ENCODE measurements around the gene OTOS. TPM values are rescaled to one million over a fixed set of nuclear protein-coding genes. Genes with fewer than 3 reads are reported as not detected.

OTOS gene
- total RNA-seq, 1 donor from 2014 or later, result not detected

DNA sequence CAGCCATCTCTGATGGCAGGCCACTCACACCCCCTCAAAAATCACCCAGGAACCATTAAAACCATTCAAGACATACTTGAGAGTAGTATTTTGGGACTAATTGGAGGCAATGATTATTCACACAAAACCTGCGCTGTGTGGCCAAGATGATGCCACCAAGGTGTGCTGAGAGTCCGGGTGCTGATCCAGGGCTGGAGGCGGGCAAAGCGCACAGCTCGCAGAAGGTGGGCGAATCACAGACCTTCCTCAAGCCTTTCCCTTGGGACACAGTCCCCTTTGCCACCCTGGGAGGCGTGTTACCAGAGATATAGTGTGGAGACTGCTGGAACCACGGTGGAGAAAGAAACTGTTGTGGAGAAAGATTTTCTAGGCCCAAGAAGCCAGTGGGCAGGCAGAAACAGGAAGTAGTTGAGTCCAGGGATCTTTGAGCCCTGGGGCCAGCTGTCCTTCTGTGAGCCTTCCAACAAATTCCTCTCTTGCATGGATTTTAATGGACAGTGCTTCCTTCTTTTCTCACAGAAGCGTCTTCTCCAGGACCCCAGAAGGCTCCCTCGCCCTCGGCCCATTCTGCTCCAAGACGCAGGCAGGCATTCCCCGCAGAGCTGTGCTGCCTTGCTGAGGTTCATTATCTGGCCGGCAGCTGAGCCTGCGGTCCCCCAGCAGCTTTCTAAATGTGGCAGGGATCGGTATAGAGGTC, 12.4 kb downstream of the OTOS start:
- H3K4me1 Mint-ChIP-seq (ENCODE audit: low read depth), result no peaks in the 10 kb centered on the region
- no peak for DNase-seq (ENCODE audit: low spot score, unreplicated experiment)
- H3K4me3 Mint-ChIP-seq (ENCODE audit: low read depth), result no peak overlapping the region
- no peak overlapping the region for H3K27ac Mint-ChIP-seq
- TF ChIP-seq, protein P1, sequence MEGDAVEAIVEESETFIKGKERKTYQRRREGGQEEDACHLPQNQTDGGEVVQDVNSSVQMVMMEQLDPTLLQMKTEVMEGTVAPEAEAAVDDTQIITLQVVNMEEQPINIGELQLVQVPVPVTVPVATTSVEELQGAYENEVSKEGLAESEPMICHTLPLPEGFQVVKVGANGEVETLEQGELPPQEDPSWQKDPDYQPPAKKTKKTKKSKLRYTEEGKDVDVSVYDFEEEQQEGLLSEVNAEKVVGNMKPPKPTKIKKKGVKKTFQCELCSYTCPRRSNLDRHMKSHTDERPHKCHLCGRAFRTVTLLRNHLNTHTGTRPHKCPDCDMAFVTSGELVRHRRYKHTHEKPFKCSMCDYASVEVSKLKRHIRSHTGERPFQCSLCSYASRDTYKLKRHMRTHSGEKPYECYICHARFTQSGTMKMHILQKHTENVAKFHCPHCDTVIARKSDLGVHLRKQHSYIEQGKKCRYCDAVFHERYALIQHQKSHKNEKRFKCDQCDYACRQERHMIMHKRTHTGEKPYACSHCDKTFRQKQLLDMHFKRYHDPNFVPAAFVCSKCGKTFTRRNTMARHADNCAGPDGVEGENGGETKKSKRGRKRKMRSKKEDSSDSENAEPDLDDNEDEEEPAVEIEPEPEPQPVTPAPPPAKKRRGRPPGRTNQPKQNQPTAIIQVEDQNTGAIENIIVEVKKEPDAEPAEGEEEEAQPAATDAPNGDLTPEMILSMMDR (IDR thresholded peaks at IDR 0.05; ENCODE audit: unreplicated experiment), result no peak
- H3K27me3 Mint-ChIP-seq, result no peaks in the 10 kb centered on the region
- H3K9me3 Mint-ChIP-seq (ENCODE audit: low read depth), result no peaks in the 10 kb centered on the region
- H3K36me3 Mint-ChIP-seq (ENCODE audit: insufficient read depth), result peaks cover 14% of the 10 kb centered on the region

DNA sequence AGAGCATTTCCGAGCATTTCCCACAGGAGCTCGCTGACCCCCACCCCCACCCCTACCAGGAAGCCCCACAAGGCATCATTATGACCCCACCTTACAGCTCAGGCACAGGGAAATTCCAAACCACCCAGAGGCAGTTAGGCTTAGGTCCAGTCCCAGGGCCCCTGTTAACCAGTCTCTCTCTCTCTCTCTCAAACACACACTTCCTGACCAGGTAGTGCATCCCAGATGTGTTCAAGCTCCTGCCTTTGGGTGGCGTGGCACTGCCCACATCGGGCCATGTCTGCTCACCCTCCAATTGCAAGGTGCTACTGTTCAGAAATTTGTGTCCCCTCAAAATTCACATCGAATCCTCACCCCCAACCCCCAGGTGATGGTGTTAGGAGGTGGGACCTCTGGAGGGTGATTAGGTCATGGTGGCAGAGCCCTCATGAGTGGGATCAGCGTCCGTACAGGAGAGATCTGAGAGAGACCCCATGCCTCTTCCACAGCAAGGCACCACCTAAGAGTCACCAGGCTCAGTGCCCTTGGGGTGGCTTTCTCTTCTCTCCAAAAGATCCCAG, 13.2 kb downstream of the OTOS start:
- no peaks in the 10 kb centered on the region for H3K27me3 Mint-ChIP-seq
- no peak for DNase-seq (ENCODE audit: low spot score, unreplicated experiment)
- no peaks in the 10 kb centered on the region for H3K4me1 Mint-ChIP-seq (ENCODE audit: low read depth)
- H3K36me3 Mint-ChIP-seq (ENCODE audit: insufficient read depth), result peaks cover 12% of the 10 kb centered on the region
- TF ChIP-seq, protein P1 (IDR thresholded peaks at IDR 0.05; ENCODE audit: unreplicated experiment), result no peak
- H3K27ac Mint-ChIP-seq, result no peak overlapping the region
- H3K9me3 Mint-ChIP-seq (ENCODE audit: low read depth), result no peaks in the 10 kb centered on the region
- H3K4me3 Mint-ChIP-seq (ENCODE audit: low read depth), result no peak overlapping the region

- H3K36me3 Mint-ChIP-seq (ENCODE audit: insufficient read depth), result peaks cover 10% of the 10 kb centered on the region
- TF ChIP-seq, protein P1 (IDR thresholded peaks at IDR 0.05; ENCODE audit: unreplicated experiment), result no peak
- no peaks in the 10 kb centered on the region for H3K9me3 Mint-ChIP-seq (ENCODE audit: low read depth)
- H3K4me1 Mint-ChIP-seq (ENCODE audit: low read depth), result no peaks in the 10 kb centered on the region
- no peaks in the 10 kb centered on the region for H3K27me3 Mint-ChIP-seq
- H3K4me3 Mint-ChIP-seq (ENCODE audit: low read depth), result no peak overlapping the region
- DNase-seq (ENCODE audit: low spot score, unreplicated experiment), result no peak
- no peak overlapping the region for H3K27ac Mint-ChIP-seq
Observed at GRCh38 chr2:240126731-240127130, 13.7 kb downstream of the OTOS start.

- Mint-ChIP-seq H3K27ac (no peak overlapping the region), H3K27me3 (no peaks in the 10 kb centered on the region), H3K4me3 (ENCODE audit: low read depth) (no peak overlapping the region), H3K4me1 (ENCODE audit: low read depth) (no peaks in the 10 kb centered on the region), H3K36me3 (ENCODE audit: insufficient read depth) (peaks cover 9% of the 10 kb centered on the region), H3K9me3 (ENCODE audit: low read depth) (no peaks in the 10 kb centered on the region)
- TF ChIP-seq, protein P1 (IDR thresholded peaks at IDR 0.05; ENCODE audit: unreplicated experiment), result no peak
- no peak for DNase-seq (ENCODE audit: low spot score, unreplicated experiment)
Observed at GRCh38 chr2:240125742-240126141, 14.7 kb downstream of the OTOS start.

DNA sequence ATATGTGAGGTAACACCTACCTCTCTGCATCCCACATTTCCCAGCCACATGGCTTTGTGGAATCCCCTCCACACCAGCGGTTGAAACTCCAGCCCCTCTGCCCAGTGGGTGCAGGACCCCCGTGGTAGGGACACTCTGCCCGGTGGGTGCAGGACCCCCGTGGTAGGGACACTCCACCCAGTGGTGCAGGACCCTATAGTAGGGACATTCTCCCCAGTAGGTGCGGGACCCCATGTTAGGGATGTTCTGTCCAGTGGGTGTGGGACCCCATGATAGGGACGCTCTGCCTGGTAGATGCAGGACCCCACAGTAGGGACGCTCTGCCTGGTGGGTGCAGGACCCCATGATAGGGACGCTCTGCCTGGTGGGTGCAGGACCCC, 15.8 kb downstream of the OTOS start:
- no peaks in the 10 kb centered on the region for H3K27me3 Mint-ChIP-seq
- no peaks in the 10 kb centered on the region for H3K9me3 Mint-ChIP-seq (ENCODE audit: low read depth)
- DNase-seq (ENCODE audit: low spot score, unreplicated experiment), result no peak
- H3K36me3 Mint-ChIP-seq (ENCODE audit: insufficient read depth), result peaks cover 5% of the 10 kb centered on the region
- H3K4me3 Mint-ChIP-seq (ENCODE audit: low read depth), result no peak overlapping the region
- TF ChIP-seq, protein P1 (IDR thresholded peaks at IDR 0.05; ENCODE audit: unreplicated experiment), result no peak
- no peak overlapping the region for H3K27ac Mint-ChIP-seq
- H3K4me1 Mint-ChIP-seq (ENCODE audit: low read depth), result no peaks in the 10 kb centered on the region

Data from progenitor cell of endocrine pancreas (in vitro differentiated cells).